Tibial nerve (tissue), 4 donors: ENCODE data around the gene TAS1R1. TPM values are rescaled to one million over a fixed set of nuclear protein-coding genes. Genes with fewer than 3 reads are reported as not detected.

ENCODE experiments used
- DNase-seq, 2 donors: peaks; one replicate each; pipeline ENCODE4 v3.0.0-alpha.2; 2019; ENCODE audit warnings: low spot score in 2 of 2
- H3K27ac ChIP-seq, 4 donors: fragments of 200-600 bp; sonication (generic) in 3 of 4; one replicate each; pipeline ENCODE4 v1.5.1; 2017 to 2019; ENCODE audit warnings: mild to moderate bottlenecking in 1 of 4
- H3K27me3 ChIP-seq, 2 donors: fragments of 200-600 bp; sonication (generic) in 1 of 2; one replicate each; pipeline versions ENCODE4 v1.5.1 to v1.6.0; 2017 to 2019
- H3K36me3 ChIP-seq, 3 donors: fragments of 200-600 bp; sonication (generic); one replicate each; pipeline ENCODE4 v1.5.1; 2018 to 2019
- H3K4me1 ChIP-seq, 4 donors: fragments of 200-600 bp; sonication (generic) in 3 of 4; one replicate each; pipeline ENCODE4 v1.5.1; 2017 to 2019
- H3K4me3 ChIP-seq, 4 donors: fragments of 200-600 bp; sonication (generic) in 3 of 4; one replicate each; pipeline ENCODE4 v1.5.1; 2017 to 2019; ENCODE audit warnings: mild to moderate bottlenecking in 1 of 4, moderate library complexity in 1 of 4
- H3K9me3 ChIP-seq, 4 donors: fragments of 200-600 bp; sonication (generic) in 3 of 4; one replicate each; pipeline ENCODE4 v1.5.1; 2017 to 2019
- CTCF ChIP-seq, 5 experiments: fragments of 200-600 bp in 3 of 5; fragments of 450-650 bp in 2 of 5; sonication (generic) in 3 of 5; IDR thresholded peaks; one replicate each; pipeline ENCODE4 v1.5.1; 2016 to 2019; ENCODE audit warnings: antibody characterized with exemption in 5 of 5, mild to moderate bottlenecking in 3 of 5, moderate library complexity in 2 of 5
- EP300 ChIP-seq, 2 donors: sonication (generic); formaldehyde crosslinking; IDR thresholded peaks; one replicate each; pipeline ENCODE4 v1.6.1; 2017; ENCODE audit warnings: antibody characterized with exemption in 2 of 2, mild to moderate bottlenecking in 1 of 2
- POLR2A ChIP-seq, 2 donors: fragments of 450-650 bp; IDR thresholded peaks; one replicate each; pipeline ENCODE4 v1.6.1; 2017; ENCODE audit warnings: antibody characterized with exemption in 2 of 2, mild to moderate bottlenecking in 2 of 2, moderate library complexity in 2 of 2
- WGBS, 2 donors: methylation state at CpG; one replicate each; pipeline ENCODE4 v1.1.5; 2018; 5-methylcytosine and 5-hydroxymethylcytosine counted together
- total RNA-seq, 4 donors: library from RNA; depleted of rRNA; stranded (reverse); fragments of >200 nt; gene quantifications; one replicate each; pipeline ENCODE4 v1.1.0, GENCODE V29; 2016

TAS1R1 gene
- total RNA-seq, 4 donors from 2014 or later = 0.22 to 0.78 TPM; not detected in 2

- DNase-seq = no peak
- TF ChIP-seq POLR2A (IDR thresholded peaks at IDR 0.05) = no peak
- H3K4me1 ChIP-seq = peaks cover 0 to 36% (median 2%) of the 10 kb centered on the region in 4 donors
- no peak overlapping the region for H3K4me3 ChIP-seq
- H3K36me3 ChIP-seq = no peaks in the 10 kb centered on the region
- 69 to 84% methylated on average over 8 to 9 of the region's 9 CpGs for WGBS, 2 donors
- H3K27ac ChIP-seq = peak overlapping the region in 1 of 4 donors; percentile 89
- H3K9me3 ChIP-seq = no peaks in the 10 kb centered on the region
- no peaks in the 10 kb centered on the region for H3K27me3 ChIP-seq
Observed at GRCh38 chr1:6513320-6513801, 41.7 kb upstream of the TAS1R1 start.

GRCh38 chr1:6515771-6516170 is 39.3 kb upstream of the TAS1R1 start:
- H3K27me3 ChIP-seq = no peaks in the 10 kb centered on the region
- no peak overlapping the region for H3K4me3 ChIP-seq
- no peaks in the 10 kb centered on the region for H3K9me3 ChIP-seq
- TF ChIP-seq CTCF (IDR thresholded peaks at IDR 0.05) = no peak
- no peak for TF ChIP-seq EP300 (IDR thresholded peaks at IDR 0.05)
- no peak for TF ChIP-seq POLR2A (IDR thresholded peaks at IDR 0.05)
- WGBS, 2 donors = 63 to 65% methylated on average over 4 of the region's 4 CpGs
- no peaks in the 10 kb centered on the region for H3K36me3 ChIP-seq
- H3K4me1 ChIP-seq = peaks cover 0 to 30% (median 2%) of the 10 kb centered on the region in 4 donors
- no peak for DNase-seq
- no peak overlapping the region for H3K27ac ChIP-seq

- Histone ChIP-seq H3K36me3 (peaks cover 0 to 6% (median 0%) of the 10 kb centered on the region in 3 donors), H3K4me1 (peaks cover 0 to 19% (median 2%) of the 10 kb centered on the region in 4 donors), H3K27me3 (no peaks in the 10 kb centered on the region), H3K4me3 (no peak overlapping the region), H3K9me3 (no peaks in the 10 kb centered on the region), H3K27ac (no peak overlapping the region)
- WGBS, 2 donors = 30 to 51% methylated on average over 8 of the region's 8 CpGs
- no peak for DNase-seq
- TF ChIP-seq POLR2A (IDR thresholded peaks at IDR 0.05) (no peak), CTCF (IDR thresholded peaks at IDR 0.05) (no peak), EP300 (IDR thresholded peaks at IDR 0.05) (no peak)
Observed at GRCh38 chr1:6517435-6517851, 37.7 kb upstream of the TAS1R1 start.

GRCh38 chr1:6519491-6519934 is 35.6 kb upstream of the TAS1R1 start:
- peaks cover 0 to 10% (median 0%) of the 10 kb centered on the region in 3 donors for H3K36me3 ChIP-seq
- no peak for TF ChIP-seq POLR2A (IDR thresholded peaks at IDR 0.05)
- TF ChIP-seq EP300 (IDR thresholded peaks at IDR 0.05) = no peak
- TF ChIP-seq CTCF (IDR thresholded peaks at IDR 0.05) = no peak
- no peaks in the 10 kb centered on the region for H3K27me3 ChIP-seq
- no peaks in the 10 kb centered on the region for H3K9me3 ChIP-seq
- DNase-seq = no peak
- peak overlapping the region in 1 of 4 donors; percentile 65 for H3K27ac ChIP-seq
- peaks cover 0 to 17% (median 2%) of the 10 kb centered on the region in 4 donors for H3K4me1 ChIP-seq
- H3K4me3 ChIP-seq = no peak overlapping the region
- 55 to 65% methylated on average over 10 to 11 of the region's 11 CpGs for WGBS, 2 donors

GRCh38 chr1:6519935-6520671 is 35.0 kb upstream of the TAS1R1 start:
- WGBS, 2 donors = 17 to 34% methylated on average over 12 to 13 of the region's 13 CpGs
- H3K27me3 ChIP-seq = no peaks in the 10 kb centered on the region
- no peak overlapping the region for H3K4me3 ChIP-seq
- no peak for DNase-seq
- TF ChIP-seq CTCF (IDR thresholded peaks at IDR 0.05) = no peak
- TF ChIP-seq EP300 (IDR thresholded peaks at IDR 0.05) = peak in 1 of 2 donors; percentile 29
- no peaks in the 10 kb centered on the region for H3K9me3 ChIP-seq
- H3K4me1 ChIP-seq = peaks cover 0 to 17% (median 2%) of the 10 kb centered on the region in 4 donors
- peak overlapping the region in 2 of 4 donors; percentile 28 to 65 for H3K27ac ChIP-seq
- peaks cover 0 to 16% (median 0%) of the 10 kb centered on the region in 3 donors for H3K36me3 ChIP-seq
